ENCODE data around the gene EVL.

DNA sequence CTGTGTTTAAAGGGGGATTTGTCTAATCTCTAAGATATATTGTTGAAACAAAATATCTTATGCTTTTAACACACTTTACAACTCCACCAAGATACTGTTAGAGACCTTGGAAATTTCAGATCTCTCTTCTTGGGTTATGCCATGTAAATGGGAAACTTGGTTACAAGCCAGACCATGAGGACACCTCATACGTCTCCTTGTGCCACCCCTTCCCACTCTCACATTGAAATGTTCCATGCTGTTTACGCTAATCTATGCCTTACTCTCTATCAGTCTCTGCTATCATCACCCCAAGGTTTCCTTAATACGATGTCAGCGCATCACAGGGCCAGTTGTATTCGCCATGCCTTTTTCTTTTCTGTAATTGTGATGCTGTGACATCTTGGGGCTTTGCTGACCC is 107.6 kb downstream of the EVL start:
- TF ChIP-seq ZNF274 (IDR thresholded peaks at IDR 0.05; ENCODE audit: low read depth, low read length) (no peak), SUZ12 (IDR thresholded peaks at IDR 0.05; ENCODE audit: extremely low read depth, insufficient read depth, insufficient read length) (no peak), YY1 (IDR thresholded peaks at IDR 0.05; ENCODE audit: insufficient read depth, insufficient read length) (no peak)
